GM23338 (cell line): ENCODE measurements around the gene PNPLA8.

Source experiments
- CREB1 ChIP-seq: fragments of 250-450 bp; sonication (Bioruptor Pico); IDR thresholded peaks from 2 replicates; pipeline ENCODE4 v1.5.0; 2020; ENCODE audit warnings: low read depth, mild to moderate bottlenecking, moderate library complexity
- ETS1 ChIP-seq: IDR thresholded peaks from 2 replicates; pipeline ENCODE4 v1.6.1; 2016; ENCODE audit warnings: antibody characterized with exemption
- EZH2 ChIP-seq: fragments of 200-600 bp; sonication (generic); IDR thresholded peaks from one replicate; pipeline ENCODE4 v1.8.0; 2017; ENCODE audit warnings: antibody characterized with exemption, mild to moderate bottlenecking, low read depth; ENCODE audit not compliant: unreplicated experiment
- EZH2phosphoT487 ChIP-seq: fragments of 200-600 bp; sonication (generic); IDR thresholded peaks from one replicate; pipeline ENCODE4 v1.8.1; 2018; ENCODE audit warnings: antibody characterized with exemption; ENCODE audit not compliant: unreplicated experiment
- JUNB ChIP-seq: IDR thresholded peaks from one replicate; pipeline ENCODE4 v1.6.1; 2016; ENCODE audit warnings: antibody characterized with exemption; ENCODE audit not compliant: unreplicated experiment
- NANOG ChIP-seq: IDR thresholded peaks from 2 replicates; pipeline ENCODE4 v1.6.1; 2016; ENCODE audit warnings: antibody characterized with exemption, borderline replicate concordance
- POLR2AphosphoS5 ChIP-seq: IDR thresholded peaks from 2 replicates; pipeline ENCODE4 v1.6.1; 2016; ENCODE audit warnings: antibody characterized with exemption, low read depth
- STAT1 ChIP-seq: IDR thresholded peaks from one replicate; pipeline ENCODE4 v1.6.1; 2016; ENCODE audit warnings: antibody characterized with exemption; ENCODE audit not compliant: unreplicated experiment
- ZNF114 ChIP-seq: fragments of 250-450 bp; sonication (Bioruptor Pico); IDR thresholded peaks from 2 replicates; pipeline ENCODE4 v1.5.0; 2020; ENCODE audit warnings: mild to moderate bottlenecking, moderate library complexity
- ZNF331 ChIP-seq: fragments of 250-450 bp; sonication (Bioruptor Pico); IDR thresholded peaks from 2 replicates; pipeline ENCODE4 v1.5.0; 2020; ENCODE audit warnings: low read depth, mild to moderate bottlenecking, moderate library complexity
- ZNF462 ChIP-seq: fragments of 250-450 bp; sonication (Bioruptor Pico); IDR thresholded peaks from 2 replicates; pipeline ENCODE4 v1.5.0; 2020; ENCODE audit warnings: mild to moderate bottlenecking, moderate library complexity
- TF ChIP-seq, protein P1 (sequence below), 2 experiments: fragments of 200-600 bp in 1 of 2; sonication (generic) in 1 of 2; conservative IDR thresholded peaks; 2 replicates each; pipeline versions ENCODE4 v1.5.1 to v1.6.1; 2016 to 2017; ENCODE audit warnings: antibody characterized with exemption in 2 of 2, low read depth in 2 of 2, mild to moderate bottlenecking in 2 of 2, moderate library complexity in 1 of 2
- TF ChIP-seq, protein P2 (sequence below): IDR thresholded peaks from one replicate; pipeline ENCODE4 v1.6.1; 2018; ENCODE audit warnings: antibody characterized with exemption; ENCODE audit not compliant: unreplicated experiment

GRCh38 chr7:108467391-108467790 lies 58.5 kb downstream of the PNPLA8 start:
- TF ChIP-seq, protein P1, sequence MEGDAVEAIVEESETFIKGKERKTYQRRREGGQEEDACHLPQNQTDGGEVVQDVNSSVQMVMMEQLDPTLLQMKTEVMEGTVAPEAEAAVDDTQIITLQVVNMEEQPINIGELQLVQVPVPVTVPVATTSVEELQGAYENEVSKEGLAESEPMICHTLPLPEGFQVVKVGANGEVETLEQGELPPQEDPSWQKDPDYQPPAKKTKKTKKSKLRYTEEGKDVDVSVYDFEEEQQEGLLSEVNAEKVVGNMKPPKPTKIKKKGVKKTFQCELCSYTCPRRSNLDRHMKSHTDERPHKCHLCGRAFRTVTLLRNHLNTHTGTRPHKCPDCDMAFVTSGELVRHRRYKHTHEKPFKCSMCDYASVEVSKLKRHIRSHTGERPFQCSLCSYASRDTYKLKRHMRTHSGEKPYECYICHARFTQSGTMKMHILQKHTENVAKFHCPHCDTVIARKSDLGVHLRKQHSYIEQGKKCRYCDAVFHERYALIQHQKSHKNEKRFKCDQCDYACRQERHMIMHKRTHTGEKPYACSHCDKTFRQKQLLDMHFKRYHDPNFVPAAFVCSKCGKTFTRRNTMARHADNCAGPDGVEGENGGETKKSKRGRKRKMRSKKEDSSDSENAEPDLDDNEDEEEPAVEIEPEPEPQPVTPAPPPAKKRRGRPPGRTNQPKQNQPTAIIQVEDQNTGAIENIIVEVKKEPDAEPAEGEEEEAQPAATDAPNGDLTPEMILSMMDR (conservative IDR thresholded peaks at IDR 0.05; ENCODE audit: low read depth in 2 of 2) = no peak
- no peak for TF ChIP-seq EZH2
- TF ChIP-seq POLR2AphosphoS5 = no peak
- TF ChIP-seq EZH2phosphoT487 = no peak
- no peak for TF ChIP-seq CREB1 (CRISPR knock-in tag)
- no peak for TF ChIP-seq NANOG
- TF ChIP-seq, protein P2, sequence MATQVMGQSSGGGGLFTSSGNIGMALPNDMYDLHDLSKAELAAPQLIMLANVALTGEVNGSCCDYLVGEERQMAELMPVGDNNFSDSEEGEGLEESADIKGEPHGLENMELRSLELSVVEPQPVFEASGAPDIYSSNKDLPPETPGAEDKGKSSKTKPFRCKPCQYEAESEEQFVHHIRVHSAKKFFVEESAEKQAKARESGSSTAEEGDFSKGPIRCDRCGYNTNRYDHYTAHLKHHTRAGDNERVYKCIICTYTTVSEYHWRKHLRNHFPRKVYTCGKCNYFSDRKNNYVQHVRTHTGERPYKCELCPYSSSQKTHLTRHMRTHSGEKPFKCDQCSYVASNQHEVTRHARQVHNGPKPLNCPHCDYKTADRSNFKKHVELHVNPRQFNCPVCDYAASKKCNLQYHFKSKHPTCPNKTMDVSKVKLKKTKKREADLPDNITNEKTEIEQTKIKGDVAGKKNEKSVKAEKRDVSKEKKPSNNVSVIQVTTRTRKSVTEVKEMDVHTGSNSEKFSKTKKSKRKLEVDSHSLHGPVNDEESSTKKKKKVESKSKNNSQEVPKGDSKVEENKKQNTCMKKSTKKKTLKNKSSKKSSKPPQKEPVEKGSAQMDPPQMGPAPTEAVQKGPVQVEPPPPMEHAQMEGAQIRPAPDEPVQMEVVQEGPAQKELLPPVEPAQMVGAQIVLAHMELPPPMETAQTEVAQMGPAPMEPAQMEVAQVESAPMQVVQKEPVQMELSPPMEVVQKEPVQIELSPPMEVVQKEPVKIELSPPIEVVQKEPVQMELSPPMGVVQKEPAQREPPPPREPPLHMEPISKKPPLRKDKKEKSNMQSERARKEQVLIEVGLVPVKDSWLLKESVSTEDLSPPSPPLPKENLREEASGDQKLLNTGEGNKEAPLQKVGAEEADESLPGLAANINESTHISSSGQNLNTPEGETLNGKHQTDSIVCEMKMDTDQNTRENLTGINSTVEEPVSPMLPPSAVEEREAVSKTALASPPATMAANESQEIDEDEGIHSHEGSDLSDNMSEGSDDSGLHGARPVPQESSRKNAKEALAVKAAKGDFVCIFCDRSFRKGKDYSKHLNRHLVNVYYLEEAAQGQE = no peak
- TF ChIP-seq ETS1 = no peak
- no peak for TF ChIP-seq ZNF462 (CRISPR knock-in tag)
- no peak for TF ChIP-seq STAT1
- TF ChIP-seq JUNB = no peak
- no peak for TF ChIP-seq ZNF114 (CRISPR knock-in tag)
- TF ChIP-seq ZNF331 (CRISPR knock-in tag) = no peak
